GM19452 (cell line): ENCODE results near the gene ZNF101.
"Not testable (repeated sequence)": the region's sequence is repeated elsewhere in the genome, so short reads cannot be mapped to it uniquely, and the experiment has no call there.

Source experiments
- ATAC-seq: cut with Tn5 transposase; IDR thresholded peaks from one replicate; pipeline ENCODE4 v1.9.1; 2021; ENCODE audit not compliant: unreplicated experiment

The ZNF101 gene

GRCh38 chr19:19659646-19660245, 8.9 kb upstream of the ZNF101 start:
- ATAC-seq = no peak

GRCh38 chr19:19661141-19661674, 7.4 kb upstream of the ZNF101 start:
- ATAC-seq = no peak

GRCh38 chr19:19661675-19662251, 6.9 kb upstream of the ZNF101 start:
- ATAC-seq = peak; percentile 44

- ATAC-seq = no peak
Measured at GRCh38 chr19:19662344-19662743, 6.3 kb upstream of the ZNF101 start.

- no peak for ATAC-seq
Measured at GRCh38 chr19:19662871-19663255, 5.8 kb upstream of the ZNF101 start.

- ATAC-seq = peak; percentile 57
Measured at GRCh38 chr19:19663256-19664120, 5.2 kb upstream of the ZNF101 start, which contains the start of gene ATP13A1. TSS of gene ATP13A1 (minus strand) at chr19:19663676. CDS start at chr19:19663666, 10 bp downstream.

- ATAC-seq = not testable (repeated sequence)
Measured at GRCh38 chr19:19665420-19665948, 3.2 kb upstream of the ZNF101 start.

- ATAC-seq = no peak
Measured at GRCh38 chr19:19670070-19670551, 1.5 kb downstream of the ZNF101 start.

GRCh38 chr19:19672816-19673215, 4.2 kb downstream of the ZNF101 start:
- ATAC-seq = no peak

GRCh38 chr19:19674315-19674714, 5.7 kb downstream of the ZNF101 start:
- ATAC-seq = no peak

- ATAC-seq = no peak
Measured at GRCh38 chr19:19677579-19677978, 8.9 kb downstream of the ZNF101 start.

GRCh38 chr19:19679176-19680073, 10.8 kb downstream of the ZNF101 start:
- ATAC-seq = no peak

- not testable (repeated sequence) for ATAC-seq
Measured at GRCh38 chr19:19686119-19686518, 17.5 kb downstream of the ZNF101 start.

- no peak for ATAC-seq
Measured at GRCh38 chr19:19686580-19686979, 17.9 kb downstream of the ZNF101 start.

GRCh38 chr19:19687090-19687489, 18.5 kb downstream of the ZNF101 start:
- no peak for ATAC-seq

GRCh38 chr19:19689023-19689422, 20.4 kb downstream of the ZNF101 start:
- not testable (repeated sequence) for ATAC-seq

GRCh38 chr19:19691683-19692082, 23.0 kb downstream of the ZNF101 start:
- ATAC-seq = no peak

GRCh38 chr19:19696386-19696785, 27.7 kb downstream of the ZNF101 start:
- no peak for ATAC-seq

- ATAC-seq = no peak
Measured at GRCh38 chr19:19697589-19697988, 28.9 kb downstream of the ZNF101 start.

GRCh38 chr19:19700493-19700892, 31.9 kb downstream of the ZNF101 start:
- ATAC-seq = not testable (repeated sequence)
